PC-3 (cell line): ENCODE data around the gene PLEKHA3. TPM values are rescaled to one million over a fixed set of nuclear protein-coding genes. Genes with fewer than 3 reads are reported as not detected.

ENCODE experiments used
- ATAC-seq: fragments of 200-7000 bp; cut with Tn5 transposase; 2 replicates; pipeline ENCODE4 v1.9.1; 2020; ENCODE audit warnings: mild to moderate bottlenecking, moderate library complexity
- BruUV-seq: library from RNA; stranded (reverse); fragments of 400-500 nt; replicated peaks from 2 replicates; lab custom pipeline; 2021; lab: Mats Ljungman, UMichigan
- CTCF ChIA-PET: fragments of 300-600 bp; sonication (Branson Sonifier 250); formaldehyde crosslinking; loops from one replicate; lab custom pipeline; 2022; ENCODE audit warnings: antibody characterized with exemption; lab: Charles Lee
- POLR2A ChIA-PET: fragments of 300-600 bp; sonication (Branson Sonifier 250); formaldehyde crosslinking; loops from one replicate; lab custom pipeline; 2022; ENCODE audit warnings: antibody characterized with exemption; ENCODE audit not compliant: unreplicated experiment; lab: Charles Lee
- DNase-seq: peaks from one replicate; pipeline ENCODE4 v3.0.0-alpha.2; 2015
- H2AFZ ChIP-seq: fragments of 300-600 bp; sonication (generic); 2 replicates; pipeline ENCODE4 v1.6.0; 2016; ENCODE audit warnings: antibody characterized with exemption, low read length
- H3F3A ChIP-seq: fragments of 300-600 bp; sonication (generic); one replicate; pipeline ENCODE4 v1.6.0; 2017; ENCODE audit warnings: antibody characterized with exemption, low read length, control low read depth, mild to moderate bottlenecking; ENCODE audit not compliant: unreplicated experiment
- H3K27ac ChIP-seq: fragments of 300-600 bp; sonication (generic); 2 replicates; pipeline ENCODE4 v1.5.1; 2016; ENCODE audit warnings: mild to moderate bottlenecking, low read length
- H3K27me3 ChIP-seq: fragments of 300-600 bp; sonication (generic); 2 replicates; pipeline ENCODE4 v1.6.1; 2016; ENCODE audit warnings: low read length, mixed read lengths
- H3K36me3 ChIP-seq: fragments of 300-600 bp; sonication (generic); 2 replicates; pipeline ENCODE4 v1.6.1; 2016; ENCODE audit warnings: low read depth, mixed run types, low read length, mixed read lengths
- H3K4me1 ChIP-seq: fragments of 300-600 bp; sonication (generic); 2 replicates; pipeline ENCODE4 v1.5.1; 2016; ENCODE audit warnings: low read length; ENCODE audit not compliant: insufficient read depth
- H3K4me2 ChIP-seq: fragments of 300-600 bp; sonication (generic); 2 replicates; pipeline ENCODE4 v1.6.0; 2016; ENCODE audit warnings: low read length
- H3K4me3 ChIP-seq: fragments of 300-600 bp; sonication (generic); 2 replicates; pipeline ENCODE4 v1.5.1; 2016; ENCODE audit warnings: mild to moderate bottlenecking, low read length, mixed read lengths
- H3K79me2 ChIP-seq: fragments of 300-600 bp; sonication (generic); 2 replicates; pipeline ENCODE4 v1.6.1; 2017; ENCODE audit warnings: low read length, mixed read lengths
- H3K9ac ChIP-seq: fragments of 300-600 bp; sonication (generic); 2 replicates; pipeline ENCODE4 v1.6.0; 2016; ENCODE audit warnings: mild to moderate bottlenecking, low read length
- H3K9me2 ChIP-seq: fragments of 300-600 bp; sonication (generic); replicated peaks from 2 replicates; pipeline ENCODE4 v1.6.1; 2016; ENCODE audit warnings: mixed run types, low read length, mixed read lengths
- H3K9me3 ChIP-seq: fragments of 300-600 bp; sonication (generic); 2 replicates; pipeline ENCODE4 v1.6.1; 2016; ENCODE audit warnings: low read length, mixed read lengths
- H4K20me1 ChIP-seq: fragments of 300-600 bp; sonication (generic); 2 replicates; pipeline ENCODE4 v1.6.1; 2016; ENCODE audit warnings: low read length, mixed read lengths
- CTCF ChIP-seq: fragments of 300-600 bp; sonication (generic); conservative IDR thresholded peaks from 2 replicates; pipeline ENCODE4 v1.5.1; 2017; ENCODE audit warnings: antibody characterized with exemption, low read depth, mild to moderate bottlenecking, low read length
- EZH2 ChIP-seq: fragments of 300-600 bp; sonication (generic); IDR thresholded peaks from one replicate; pipeline ENCODE4 v1.6.1; 2017; ENCODE audit warnings: antibody characterized with exemption, mild to moderate bottlenecking, low read length; ENCODE audit not compliant: unreplicated experiment
- EZH2phosphoT487 ChIP-seq: fragments of 300-600 bp; sonication (generic); IDR thresholded peaks from 2 replicates; pipeline ENCODE4 v1.6.1; 2018; ENCODE audit warnings: mild to moderate bottlenecking, antibody characterized with exemption, low read length, borderline replicate concordance
- intact Hi-C: fragments of 100-400 bp; cut with micrococcal nuclease; formaldehyde crosslinking; loops from 2 replicates; pipeline ENCODE4 v1.9.0; 2023
- total RNA-seq: library from RNA; depleted of rRNA; stranded (reverse); fragments of >200 nt; gene quantifications from 2 replicates; pipeline ENCODE4 v1.2.3, GENCODE V29; 2014

Gene PLEKHA3
- total RNA-seq, 1 experiment from 2014 or later = 16.7 TPM

- ChIA-PET POLR2A (no interaction called here), CTCF (no interaction called here)
- Histone ChIP-seq H3K4me3 (no peak overlapping the region), H3K27ac (no peak overlapping the region), H3K27me3 (no peaks in the 10 kb centered on the region), H3K9ac (no peak overlapping the region), H3K9me2 (no peaks in the 10 kb centered on the region), H3K79me2 (peaks cover 3% of the 10 kb centered on the region; the same call in 1 of the 2 replicates), H3K4me2 (no peak overlapping the region), H2AFZ (no peak overlapping the region), H3K4me1 (peaks cover 24% of the 10 kb centered on the region), H4K20me1 (peaks cover 3% of the 10 kb centered on the region; the same call in 1 of the 2 replicates), H3K9me3 (no peaks in the 10 kb centered on the region), H3K36me3 (peaks cover 60% of the 10 kb centered on the region), H3F3A (peaks cover 10% of the 10 kb centered on the region)
- TF ChIP-seq EZH2phosphoT487 = no peak
- DNase-seq = no peak
- no peak for ATAC-seq
- intact Hi-C loops = no loop called here
- no TSS peak for BruUV-seq
Measured at GRCh38 chr2:178441426-178441825, 38.8 kb upstream of the PLEKHA3 start.

GRCh38 chr2:178448968-178449661 is 31.1 kb upstream of the PLEKHA3 start:
- POLR2A ChIA-PET = no interaction called here
- no peaks in the 10 kb centered on the region for H3K9me2 ChIP-seq
- TF ChIP-seq EZH2phosphoT487 (no peak), CTCF (no peak), EZH2 (no peak)
- no peaks in the 10 kb centered on the region for H3K9me3 ChIP-seq
- H3F3A ChIP-seq = no peaks in the 10 kb centered on the region
- H3K4me2 ChIP-seq = peak overlapping the region; percentile 84
- intact Hi-C loops = no loop called here
- H3K79me2 ChIP-seq = peaks cover 32% of the 10 kb centered on the region
- no peaks in the 10 kb centered on the region for H3K27me3 ChIP-seq
- peaks cover 19% of the 10 kb centered on the region for H3K4me1 ChIP-seq
- DNase-seq (no peak), ATAC-seq (no peak)
- H3K9ac ChIP-seq = peak overlapping the region; percentile 97; the same call in 1 of the 2 replicates
- H3K4me3 ChIP-seq = peak overlapping the region; percentile 93
- CTCF ChIA-PET = no interaction called here
- no peak overlapping the region for H3K27ac ChIP-seq
- H3K36me3 ChIP-seq = peaks cover 16% of the 10 kb centered on the region
- H2AFZ ChIP-seq = no peak overlapping the region
- BruUV-seq = no TSS peak
- H4K20me1 ChIP-seq = peaks cover 19% of the 10 kb centered on the region; the same call in 1 of the 2 replicates

GRCh38 chr2:178449700-178450523 is 30.3 kb upstream of the PLEKHA3 start:
- Histone ChIP-seq H3K4me3 (peak overlapping the region; percentile 93), H2AFZ (peak overlapping the region; percentile 94), H3K36me3 (peaks cover 16% of the 10 kb centered on the region), H3K27ac (peak overlapping the region; percentile 85), H3F3A (no peaks in the 10 kb centered on the region), H3K9me2 (no peaks in the 10 kb centered on the region), H4K20me1 (peaks cover 16% of the 10 kb centered on the region; the same call in 1 of the 2 replicates), H3K4me1 (peaks cover 19% of the 10 kb centered on the region), H3K27me3 (no peaks in the 10 kb centered on the region), H3K4me2 (peak overlapping the region; percentile 84), H3K79me2 (peaks cover 32% of the 10 kb centered on the region), H3K9me3 (no peaks in the 10 kb centered on the region), H3K9ac (peak overlapping the region; percentile 97)
- intact Hi-C loops = no loop called here
- ATAC-seq (no peak), DNase-seq (no peak)
- ChIA-PET CTCF (interaction anchor here (1.1 kb wide), 1 partner anchor 36 kb away, joined by 3 read pairs; no protein-coding TSS in a partner anchor), POLR2A (interaction anchor here (0.6 kb wide), 1 partner anchor 61 kb away, joined by 3 read pairs; no protein-coding TSS in a partner anchor)
- TF ChIP-seq CTCF (no peak), EZH2 (no peak), EZH2phosphoT487 (no peak)
- BruUV-seq = TSS peak; percentile 58
